Measurements from ENCODE around the gene DUSP8. TPM values are rescaled to one million over a fixed set of nuclear protein-coding genes. Genes with fewer than 3 reads are reported as not detected.

DUSP8 gene
- total and polyA plus RNA-seq, 2 of the 8 experiments (the other 6 are each of a cell fraction or from before 2014, with no cell fraction given) = 2.8 to 3.6 TPM

DNA sequence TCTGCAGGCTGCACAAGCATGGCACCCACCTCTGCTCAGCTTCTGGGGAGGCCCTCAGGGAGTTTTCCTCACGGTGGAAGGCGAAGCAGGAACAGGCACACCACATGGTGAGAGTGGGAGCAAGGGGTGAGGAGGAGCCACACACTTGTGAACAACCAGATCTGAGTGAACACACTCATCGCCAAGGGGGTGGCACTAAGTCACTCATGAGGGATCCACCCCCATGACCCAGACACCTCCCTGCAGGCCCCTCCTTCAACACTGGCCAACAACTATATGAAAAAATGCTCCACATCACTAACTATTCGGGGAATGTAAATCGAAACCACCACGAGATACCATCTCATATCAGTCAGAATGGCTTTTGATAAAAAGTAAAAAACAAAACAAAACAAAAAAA, 26.7 kb upstream of the DUSP8 start (continued):
- TF ChIP-seq, protein P1, sequence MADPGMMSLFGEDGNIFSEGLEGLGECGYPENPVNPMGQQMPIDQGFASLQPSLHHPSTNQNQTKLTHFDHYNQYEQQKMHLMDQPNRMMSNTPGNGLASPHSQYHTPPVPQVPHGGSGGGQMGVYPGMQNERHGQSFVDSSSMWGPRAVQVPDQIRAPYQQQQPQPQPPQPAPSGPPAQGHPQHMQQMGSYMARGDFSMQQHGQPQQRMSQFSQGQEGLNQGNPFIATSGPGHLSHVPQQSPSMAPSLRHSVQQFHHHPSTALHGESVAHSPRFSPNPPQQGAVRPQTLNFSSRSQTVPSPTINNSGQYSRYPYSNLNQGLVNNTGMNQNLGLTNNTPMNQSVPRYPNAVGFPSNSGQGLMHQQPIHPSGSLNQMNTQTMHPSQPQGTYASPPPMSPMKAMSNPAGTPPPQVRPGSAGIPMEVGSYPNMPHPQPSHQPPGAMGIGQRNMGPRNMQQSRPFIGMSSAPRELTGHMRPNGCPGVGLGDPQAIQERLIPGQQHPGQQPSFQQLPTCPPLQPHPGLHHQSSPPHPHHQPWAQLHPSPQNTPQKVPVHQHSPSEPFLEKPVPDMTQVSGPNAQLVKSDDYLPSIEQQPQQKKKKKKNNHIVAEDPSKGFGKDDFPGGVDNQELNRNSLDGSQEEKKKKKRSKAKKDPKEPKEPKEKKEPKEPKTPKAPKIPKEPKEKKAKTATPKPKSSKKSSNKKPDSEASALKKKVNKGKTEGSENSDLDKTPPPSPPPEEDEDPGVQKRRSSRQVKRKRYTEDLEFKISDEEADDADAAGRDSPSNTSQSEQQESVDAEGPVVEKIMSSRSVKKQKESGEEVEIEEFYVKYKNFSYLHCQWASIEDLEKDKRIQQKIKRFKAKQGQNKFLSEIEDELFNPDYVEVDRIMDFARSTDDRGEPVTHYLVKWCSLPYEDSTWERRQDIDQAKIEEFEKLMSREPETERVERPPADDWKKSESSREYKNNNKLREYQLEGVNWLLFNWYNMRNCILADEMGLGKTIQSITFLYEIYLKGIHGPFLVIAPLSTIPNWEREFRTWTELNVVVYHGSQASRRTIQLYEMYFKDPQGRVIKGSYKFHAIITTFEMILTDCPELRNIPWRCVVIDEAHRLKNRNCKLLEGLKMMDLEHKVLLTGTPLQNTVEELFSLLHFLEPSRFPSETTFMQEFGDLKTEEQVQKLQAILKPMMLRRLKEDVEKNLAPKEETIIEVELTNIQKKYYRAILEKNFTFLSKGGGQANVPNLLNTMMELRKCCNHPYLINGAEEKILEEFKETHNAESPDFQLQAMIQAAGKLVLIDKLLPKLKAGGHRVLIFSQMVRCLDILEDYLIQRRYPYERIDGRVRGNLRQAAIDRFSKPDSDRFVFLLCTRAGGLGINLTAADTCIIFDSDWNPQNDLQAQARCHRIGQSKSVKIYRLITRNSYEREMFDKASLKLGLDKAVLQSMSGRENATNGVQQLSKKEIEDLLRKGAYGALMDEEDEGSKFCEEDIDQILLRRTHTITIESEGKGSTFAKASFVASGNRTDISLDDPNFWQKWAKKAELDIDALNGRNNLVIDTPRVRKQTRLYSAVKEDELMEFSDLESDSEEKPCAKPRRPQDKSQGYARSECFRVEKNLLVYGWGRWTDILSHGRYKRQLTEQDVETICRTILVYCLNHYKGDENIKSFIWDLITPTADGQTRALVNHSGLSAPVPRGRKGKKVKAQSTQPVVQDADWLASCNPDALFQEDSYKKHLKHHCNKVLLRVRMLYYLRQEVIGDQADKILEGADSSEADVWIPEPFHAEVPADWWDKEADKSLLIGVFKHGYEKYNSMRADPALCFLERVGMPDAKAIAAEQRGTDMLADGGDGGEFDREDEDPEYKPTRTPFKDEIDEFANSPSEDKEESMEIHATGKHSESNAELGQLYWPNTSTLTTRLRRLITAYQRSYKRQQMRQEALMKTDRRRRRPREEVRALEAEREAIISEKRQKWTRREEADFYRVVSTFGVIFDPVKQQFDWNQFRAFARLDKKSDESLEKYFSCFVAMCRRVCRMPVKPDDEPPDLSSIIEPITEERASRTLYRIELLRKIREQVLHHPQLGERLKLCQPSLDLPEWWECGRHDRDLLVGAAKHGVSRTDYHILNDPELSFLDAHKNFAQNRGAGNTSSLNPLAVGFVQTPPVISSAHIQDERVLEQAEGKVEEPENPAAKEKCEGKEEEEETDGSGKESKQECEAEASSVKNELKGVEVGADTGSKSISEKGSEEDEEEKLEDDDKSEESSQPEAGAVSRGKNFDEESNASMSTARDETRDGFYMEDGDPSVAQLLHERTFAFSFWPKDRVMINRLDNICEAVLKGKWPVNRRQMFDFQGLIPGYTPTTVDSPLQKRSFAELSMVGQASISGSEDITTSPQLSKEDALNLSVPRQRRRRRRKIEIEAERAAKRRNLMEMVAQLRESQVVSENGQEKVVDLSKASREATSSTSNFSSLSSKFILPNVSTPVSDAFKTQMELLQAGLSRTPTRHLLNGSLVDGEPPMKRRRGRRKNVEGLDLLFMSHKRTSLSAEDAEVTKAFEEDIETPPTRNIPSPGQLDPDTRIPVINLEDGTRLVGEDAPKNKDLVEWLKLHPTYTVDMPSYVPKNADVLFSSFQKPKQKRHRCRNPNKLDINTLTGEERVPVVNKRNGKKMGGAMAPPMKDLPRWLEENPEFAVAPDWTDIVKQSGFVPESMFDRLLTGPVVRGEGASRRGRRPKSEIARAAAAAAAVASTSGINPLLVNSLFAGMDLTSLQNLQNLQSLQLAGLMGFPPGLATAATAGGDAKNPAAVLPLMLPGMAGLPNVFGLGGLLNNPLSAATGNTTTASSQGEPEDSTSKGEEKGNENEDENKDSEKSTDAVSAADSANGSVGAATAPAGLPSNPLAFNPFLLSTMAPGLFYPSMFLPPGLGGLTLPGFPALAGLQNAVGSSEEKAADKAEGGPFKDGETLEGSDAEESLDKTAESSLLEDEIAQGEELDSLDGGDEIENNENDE (IDR thresholded peaks at IDR 0.05; ENCODE audit: insufficient replicate concordance, low read length) = no peak
- TF ChIP-seq SRF (IDR thresholded peaks at IDR 0.05; ENCODE audit: low read depth, low read length) (no peak), POLR2A (IDR thresholded peaks at IDR 0.05; ENCODE audit: control extremely low read depth in 1 of 2, low read depth in 2 of 2, low read length in 2 of 2) (no peak), TAF1 (IDR thresholded peaks at IDR 0.05; ENCODE audit: low read depth, low read length) (no peak), CBX5 (IDR thresholded peaks at IDR 0.05; ENCODE audit: low read depth, low read length) (no peak), EP300 (IDR thresholded peaks at IDR 0.05; ENCODE audit: borderline replicate concordance in 1 of 2, low read depth in 2 of 2, low read length in 2 of 2) (no peak)
- TF ChIP-seq, protein P2, sequence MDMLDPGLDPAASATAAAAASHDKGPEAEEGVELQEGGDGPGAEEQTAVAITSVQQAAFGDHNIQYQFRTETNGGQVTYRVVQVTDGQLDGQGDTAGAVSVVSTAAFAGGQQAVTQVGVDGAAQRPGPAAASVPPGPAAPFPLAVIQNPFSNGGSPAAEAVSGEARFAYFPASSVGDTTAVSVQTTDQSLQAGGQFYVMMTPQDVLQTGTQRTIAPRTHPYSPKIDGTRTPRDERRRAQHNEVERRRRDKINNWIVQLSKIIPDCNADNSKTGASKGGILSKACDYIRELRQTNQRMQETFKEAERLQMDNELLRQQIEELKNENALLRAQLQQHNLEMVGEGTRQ (IDR thresholded peaks at IDR 0.05; ENCODE audit: low read length) = no peak
- TF ChIP-seq, protein P3, sequence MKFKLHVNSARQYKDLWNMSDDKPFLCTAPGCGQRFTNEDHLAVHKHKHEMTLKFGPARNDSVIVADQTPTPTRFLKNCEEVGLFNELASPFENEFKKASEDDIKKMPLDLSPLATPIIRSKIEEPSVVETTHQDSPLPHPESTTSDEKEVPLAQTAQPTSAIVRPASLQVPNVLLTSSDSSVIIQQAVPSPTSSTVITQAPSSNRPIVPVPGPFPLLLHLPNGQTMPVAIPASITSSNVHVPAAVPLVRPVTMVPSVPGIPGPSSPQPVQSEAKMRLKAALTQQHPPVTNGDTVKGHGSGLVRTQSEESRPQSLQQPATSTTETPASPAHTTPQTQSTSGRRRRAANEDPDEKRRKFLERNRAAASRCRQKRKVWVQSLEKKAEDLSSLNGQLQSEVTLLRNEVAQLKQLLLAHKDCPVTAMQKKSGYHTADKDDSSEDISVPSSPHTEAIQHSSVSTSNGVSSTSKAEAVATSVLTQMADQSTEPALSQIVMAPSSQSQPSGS (IDR thresholded peaks at IDR 0.05; ENCODE audit: low read length) = no peak
